Measurements from ENCODE around the gene NOS1AP. TPM values are rescaled to one million over a fixed set of nuclear protein-coding genes. Genes with fewer than 3 reads are reported as not detected.

The NOS1AP gene
- total RNA-seq, 1 donor from 2014 or later, result 0.34 TPM

DNA sequence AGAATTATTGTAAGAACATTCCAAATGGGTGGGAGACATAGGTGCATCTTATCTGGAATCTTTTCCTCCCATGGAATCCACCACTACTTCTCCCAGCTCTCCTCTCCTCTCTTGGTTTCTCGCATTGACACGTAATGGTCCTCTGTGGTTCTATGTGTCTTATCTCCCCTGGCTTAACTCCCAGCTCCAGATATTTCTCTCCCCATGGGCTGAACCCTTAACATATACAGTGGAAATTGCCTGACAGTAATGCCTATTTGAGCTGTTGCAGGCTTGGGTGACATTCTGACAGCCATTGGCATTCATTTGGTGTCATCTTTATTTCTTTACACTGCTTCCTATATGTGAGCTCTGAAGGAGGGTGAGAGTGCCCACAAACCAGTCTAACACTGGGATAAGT is 188.9 kb downstream of the NOS1AP start:
- DNase-seq, result no peak

DNA sequence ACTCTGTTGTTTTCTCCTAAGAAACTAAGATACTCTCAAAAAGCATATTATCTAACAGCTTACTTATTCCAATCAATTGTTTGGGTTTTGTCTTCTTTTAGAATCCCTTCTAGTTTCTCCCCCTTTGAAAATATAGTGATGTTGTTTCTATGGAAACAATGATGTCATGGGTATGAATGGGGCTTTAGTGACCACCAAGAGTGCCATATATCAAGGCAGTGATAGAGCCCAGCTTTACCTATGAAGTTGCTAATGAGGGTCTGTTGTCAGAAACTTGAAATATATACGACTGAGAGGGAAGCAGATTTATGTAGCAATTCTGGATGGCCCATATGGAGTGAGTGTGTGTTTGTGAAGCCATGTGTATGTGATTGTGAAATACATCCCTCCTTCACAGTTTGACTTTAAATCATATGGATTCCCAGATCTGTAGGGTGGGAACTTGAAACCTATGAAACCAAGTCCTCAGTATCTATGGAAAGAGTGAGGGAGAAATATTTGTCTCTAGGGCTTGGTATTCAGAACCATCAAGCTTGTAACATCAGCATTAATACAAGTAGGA is 190.5 kb downstream of the NOS1AP start:
- no peak for DNase-seq

DNA sequence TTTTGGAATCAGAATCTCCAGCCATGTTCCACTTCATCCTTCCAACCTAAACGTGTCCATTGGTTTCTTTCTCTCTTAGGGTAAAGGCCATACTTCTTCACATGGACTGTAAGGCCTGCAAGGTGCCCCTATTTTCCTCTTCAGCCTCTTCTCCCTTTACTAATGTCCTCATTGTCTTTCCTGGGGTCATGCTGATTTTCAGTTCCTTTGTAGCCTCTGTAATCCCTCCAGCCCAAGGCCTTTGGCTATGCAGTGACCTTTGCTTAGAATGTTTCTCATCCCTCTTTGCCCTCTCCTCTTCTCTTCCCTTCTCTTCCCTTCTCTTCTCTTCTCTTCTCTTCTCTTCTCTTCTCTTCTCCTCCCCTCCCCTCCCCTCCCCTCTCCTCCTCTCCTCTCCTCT is 194.6 kb downstream of the NOS1AP start:
- DNase-seq, result no peak

DNA sequence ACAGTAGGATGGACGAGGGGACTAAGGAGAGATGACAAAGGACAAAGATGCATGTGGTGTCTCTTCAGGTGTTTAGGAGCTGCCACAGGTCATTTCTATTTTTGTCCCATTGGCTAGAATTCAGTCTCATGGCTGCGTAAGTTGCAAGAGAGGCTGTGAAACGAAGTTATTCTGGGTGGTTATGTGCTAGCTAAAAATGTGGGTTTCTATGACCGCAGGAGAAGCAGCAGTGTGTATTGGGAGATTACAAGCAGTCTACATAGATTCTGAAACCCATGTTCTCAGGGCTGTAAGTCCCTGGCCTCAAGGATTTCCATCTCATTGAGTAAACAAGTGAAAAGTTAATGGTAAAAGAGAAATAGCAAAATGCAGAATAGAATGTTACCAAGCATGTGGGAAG is 196.5 kb downstream of the NOS1AP start:
- no peak for DNase-seq

DNA sequence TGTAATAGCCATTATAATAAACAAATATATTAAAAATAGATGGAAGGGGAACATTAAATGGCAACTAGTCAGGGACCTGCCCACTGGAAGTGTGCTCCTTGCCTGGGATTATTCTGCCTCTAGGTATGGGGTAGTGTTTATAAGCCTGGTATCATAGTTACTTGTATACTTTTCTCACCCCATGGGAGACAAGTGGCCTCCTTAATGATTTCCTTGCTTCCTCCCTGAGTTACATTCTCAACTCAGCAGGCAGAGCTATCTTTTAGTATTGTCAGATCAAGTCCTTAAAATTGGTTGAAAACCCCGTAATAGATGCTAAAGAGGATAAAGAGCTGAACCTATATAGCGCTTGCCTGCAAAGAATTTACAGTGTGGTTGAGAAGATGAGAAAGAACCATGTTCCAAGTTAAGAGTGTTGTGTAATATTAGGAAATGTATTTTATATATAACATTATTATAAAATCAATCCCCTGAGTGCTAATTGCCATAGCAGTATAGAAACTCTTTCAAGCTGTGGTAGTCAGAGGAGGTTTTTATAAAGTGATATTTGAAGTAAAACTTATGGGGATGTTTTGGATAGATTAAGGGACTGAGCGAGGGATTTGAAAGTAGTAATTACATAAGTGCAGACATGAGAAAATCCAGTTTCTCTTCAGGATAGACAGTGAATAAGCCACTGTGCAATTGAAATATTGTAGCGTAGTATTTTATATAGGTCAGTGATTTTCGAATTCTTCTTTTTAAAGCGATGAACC is 200.7 kb downstream of the NOS1AP start:
- DNase-seq, result no peak

DNA sequence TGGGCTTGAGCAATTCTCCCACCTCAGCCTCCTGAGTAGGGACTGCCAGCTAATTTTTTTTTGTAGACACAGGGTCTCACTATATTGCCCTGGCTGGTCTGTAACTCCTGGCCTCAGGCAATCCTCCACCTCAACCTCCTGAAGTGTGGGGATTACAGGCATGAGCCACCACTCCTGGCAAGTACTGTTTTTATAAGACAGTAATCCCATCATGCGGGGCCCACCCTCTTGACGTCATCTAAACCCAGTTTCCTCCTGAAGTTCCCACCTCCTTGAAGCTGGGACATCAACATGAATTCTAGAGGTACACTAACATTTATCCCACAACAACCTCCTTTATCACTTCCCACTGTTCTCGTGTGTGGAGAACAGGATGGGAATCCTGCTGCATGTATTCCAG is 202.5 kb downstream of the NOS1AP start:
- no peak for DNase-seq

DNA sequence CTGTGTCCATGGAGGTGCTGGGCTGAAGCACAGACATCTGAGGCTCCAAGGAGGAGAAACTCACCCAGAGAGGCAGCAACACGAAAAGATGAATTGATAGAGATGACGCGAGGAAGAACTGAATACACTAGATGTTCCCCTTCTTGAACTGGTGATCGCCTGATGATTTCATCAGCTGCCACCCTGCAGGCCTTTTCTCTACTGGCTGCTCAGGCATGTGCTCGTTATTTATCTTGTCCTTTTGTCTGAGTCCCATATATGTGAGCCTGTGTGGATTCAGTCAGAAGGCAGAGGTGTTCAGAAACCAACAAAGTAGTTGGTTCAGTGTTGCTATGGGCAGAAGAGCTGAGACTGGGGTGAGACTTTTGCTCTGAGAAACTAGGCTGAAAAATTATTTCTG is 202.9 kb downstream of the NOS1AP start:
- DNase-seq, result no peak

DNA sequence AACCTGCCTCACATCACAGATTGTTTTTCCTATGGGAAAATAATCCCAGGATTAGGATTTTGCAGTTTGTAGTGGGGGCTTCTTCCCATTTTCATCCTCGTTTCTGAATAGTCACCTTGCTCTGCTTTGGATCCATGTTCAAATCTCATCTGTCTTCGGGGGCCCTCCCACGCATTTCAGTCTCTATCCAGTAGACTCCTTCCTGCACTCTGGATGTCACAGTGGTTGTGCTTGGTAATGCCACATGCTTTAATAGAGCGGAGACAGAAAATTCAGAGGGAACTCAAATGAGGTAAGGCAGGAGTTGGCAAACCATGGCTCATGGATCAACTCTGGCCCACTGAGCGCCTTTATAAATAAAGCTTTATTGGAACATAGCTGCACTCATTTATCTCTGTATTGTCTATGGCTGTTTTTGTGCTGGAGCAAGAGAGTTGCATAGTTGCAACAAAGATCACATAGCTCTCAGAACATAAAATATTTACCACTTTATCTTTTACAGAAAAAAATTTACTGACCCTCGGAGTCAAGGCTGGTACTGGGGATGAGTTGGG is 206.2 kb downstream of the NOS1AP start:
- DNase-seq, result no peak

DNA sequence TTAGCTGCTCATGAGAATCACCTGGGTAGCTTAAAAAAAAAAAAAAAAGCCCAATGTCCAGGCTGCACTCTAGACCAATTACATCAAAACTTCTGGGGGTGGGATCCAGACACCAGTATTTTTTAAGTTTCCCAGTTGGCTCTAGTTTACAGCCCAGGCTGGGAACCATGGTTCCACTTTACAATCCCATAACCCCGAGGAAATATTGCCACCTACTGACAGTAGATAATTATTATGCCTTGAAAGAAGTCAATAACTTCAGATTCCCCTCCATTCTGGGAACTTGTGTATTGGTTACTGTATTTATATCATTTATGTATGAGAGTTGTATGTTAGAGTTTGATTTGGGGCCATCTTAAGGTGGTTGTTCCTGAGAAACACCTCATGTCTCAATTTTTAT is 207.0 kb downstream of the NOS1AP start:
- DNase-seq, result peak; percentile 67

DNA sequence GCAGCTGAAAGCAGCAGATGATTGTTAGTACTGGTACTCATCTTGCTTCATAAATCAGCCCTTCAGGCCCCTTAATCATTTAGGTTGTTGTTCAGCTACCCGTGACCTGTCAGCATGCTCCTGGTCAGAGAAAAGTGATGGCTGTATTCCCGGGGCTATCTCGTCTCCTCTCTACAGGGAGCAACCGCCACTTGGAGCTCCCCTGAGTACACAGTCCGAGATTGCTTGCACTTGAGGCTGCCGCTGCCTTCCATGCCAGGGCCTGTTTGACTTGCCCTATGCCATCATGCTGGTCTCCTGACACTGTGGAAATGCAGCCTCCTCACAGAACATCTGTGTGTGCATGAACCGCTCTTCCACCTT is 209.6 kb downstream of the NOS1AP start:
- DNase-seq, result no peak

DNA sequence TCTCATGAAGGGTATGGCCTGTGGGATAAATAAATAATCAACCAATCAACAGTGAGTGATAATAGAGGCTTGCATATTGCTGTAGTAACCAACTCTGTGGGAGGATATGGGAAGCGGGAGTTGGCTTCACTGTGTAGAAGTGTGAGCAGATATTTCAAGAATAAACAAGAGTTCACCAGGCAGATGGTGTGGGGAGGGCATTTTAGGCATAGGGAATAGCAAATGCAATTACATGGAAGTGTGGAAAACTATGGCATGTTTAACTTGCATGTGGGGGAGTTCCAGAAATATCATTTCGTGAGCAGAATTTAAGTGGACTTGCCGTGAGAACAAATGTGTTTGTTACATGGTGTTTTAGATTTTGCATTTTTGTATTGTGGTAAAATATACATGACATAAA is 211.9 kb downstream of the NOS1AP start:
- no peak for DNase-seq

DNA sequence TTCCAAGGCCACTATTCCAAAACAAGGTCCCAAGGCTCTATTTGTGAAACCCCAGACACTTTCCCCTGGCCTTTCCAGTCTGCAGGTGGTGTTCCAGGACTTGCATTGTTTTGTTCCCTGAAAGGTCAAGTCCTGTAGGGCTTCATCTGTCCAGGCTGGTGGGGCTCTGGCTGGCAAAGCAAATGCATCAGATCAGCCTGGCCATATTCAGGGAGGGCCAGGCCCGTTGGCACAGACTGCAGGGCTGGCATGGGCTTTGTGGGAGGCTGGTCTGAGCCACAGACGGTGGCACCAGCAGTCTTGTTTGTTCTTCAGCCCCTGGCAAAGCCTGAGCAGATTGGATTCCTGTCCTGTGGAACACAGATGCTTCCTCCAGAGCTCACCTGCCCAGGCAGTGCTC is 214.2 kb downstream of the NOS1AP start:
- DNase-seq, result peak; percentile 16

DNA sequence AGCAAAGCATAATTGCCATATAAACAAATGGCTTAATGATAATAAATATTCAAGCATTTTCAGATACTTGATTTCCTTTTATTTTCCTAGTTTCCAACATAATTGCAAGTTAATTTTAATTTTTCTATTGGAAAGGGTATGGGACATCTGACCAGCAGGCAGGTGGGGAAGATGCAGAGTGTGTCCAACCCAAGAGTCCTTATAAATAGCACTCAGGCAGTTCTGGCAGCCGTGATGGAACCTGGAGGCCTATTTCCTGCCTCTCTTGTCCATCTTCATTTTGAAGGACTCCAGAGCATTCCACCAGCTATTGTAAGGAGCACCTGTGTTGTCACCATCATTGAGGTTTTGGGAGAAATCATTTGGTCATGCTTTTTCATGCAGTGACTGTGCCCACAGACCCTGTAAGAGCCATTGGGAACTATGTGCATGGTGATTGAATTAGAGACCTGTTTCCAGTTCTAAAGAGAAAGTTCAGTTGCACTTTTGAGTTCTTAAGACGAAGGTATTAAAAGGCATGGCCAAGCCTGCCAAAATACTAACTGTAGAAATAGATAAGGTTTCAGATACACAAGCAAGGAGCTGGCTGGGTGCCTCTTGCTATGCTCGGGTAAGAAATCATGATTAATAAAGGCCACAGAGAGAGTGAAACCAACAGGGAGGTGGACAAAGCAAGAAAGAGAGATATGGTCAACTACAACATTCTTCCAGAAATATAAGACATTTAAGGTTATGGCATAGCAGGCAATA is 214.9 kb downstream of the NOS1AP start:
- DNase-seq, result no peak

DNA sequence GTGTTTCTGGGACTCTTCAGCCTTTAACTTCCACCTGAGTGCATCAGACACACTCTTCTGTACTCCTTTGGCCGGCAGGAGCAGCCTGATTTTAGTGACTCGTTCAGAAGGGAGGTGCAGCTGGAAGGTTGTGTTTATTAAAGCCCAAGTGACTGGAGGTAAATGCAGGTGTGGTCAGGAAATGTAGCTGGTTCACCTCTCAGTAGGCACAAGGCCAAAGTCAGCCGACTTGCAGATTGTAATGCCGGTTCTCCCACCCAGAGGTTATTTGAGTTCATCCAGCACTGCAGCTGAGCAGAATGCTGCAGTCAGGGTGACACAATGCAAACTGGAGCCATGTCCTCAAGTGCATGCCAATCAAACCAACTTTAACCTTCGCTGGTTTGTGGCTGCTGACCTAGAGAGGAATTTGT is 215.7 kb downstream of the NOS1AP start:
- DNase-seq, result no peak

DNA sequence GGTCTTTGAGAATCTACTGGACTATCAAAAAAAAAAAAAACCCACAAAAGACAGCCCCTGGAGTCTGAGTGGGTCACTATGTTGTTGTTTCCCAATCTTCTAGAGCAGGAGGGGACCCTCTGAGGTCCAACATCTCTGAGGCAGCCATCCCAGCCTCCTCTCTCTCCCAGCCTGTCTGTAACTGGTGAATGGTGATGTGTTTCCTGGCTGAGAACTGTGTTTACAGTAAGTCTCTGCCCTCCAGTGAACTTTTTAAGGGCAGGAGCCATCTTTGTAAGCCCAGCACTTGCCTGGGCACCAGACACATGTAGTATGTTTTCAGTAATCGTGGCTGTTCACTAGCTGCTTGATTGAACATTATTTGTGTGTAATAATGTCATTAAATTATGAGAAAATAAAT is 221.5 kb downstream of the NOS1AP start:
- no peak for DNase-seq

DNA sequence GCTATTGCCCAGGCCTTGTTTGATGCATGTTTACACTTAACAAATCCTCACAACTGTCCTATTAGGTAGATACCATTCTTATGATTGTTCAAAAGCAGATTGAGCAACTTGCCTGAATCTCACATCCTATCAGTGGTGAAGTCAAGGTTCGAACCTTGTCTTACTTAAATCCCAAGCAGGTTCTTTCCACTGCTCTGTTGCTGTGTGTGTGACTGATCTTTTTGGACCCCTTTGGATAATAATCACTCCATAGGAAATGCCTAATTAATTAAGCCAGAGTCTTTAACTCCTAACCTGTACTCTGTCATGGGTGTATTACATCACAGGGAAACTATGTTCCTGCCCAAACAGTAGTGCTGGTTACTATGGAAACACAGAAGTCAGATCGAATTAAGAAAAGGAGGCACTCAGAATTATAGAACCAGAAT is 222.9 kb downstream of the NOS1AP start:
- peak; percentile 24 for DNase-seq

DNA sequence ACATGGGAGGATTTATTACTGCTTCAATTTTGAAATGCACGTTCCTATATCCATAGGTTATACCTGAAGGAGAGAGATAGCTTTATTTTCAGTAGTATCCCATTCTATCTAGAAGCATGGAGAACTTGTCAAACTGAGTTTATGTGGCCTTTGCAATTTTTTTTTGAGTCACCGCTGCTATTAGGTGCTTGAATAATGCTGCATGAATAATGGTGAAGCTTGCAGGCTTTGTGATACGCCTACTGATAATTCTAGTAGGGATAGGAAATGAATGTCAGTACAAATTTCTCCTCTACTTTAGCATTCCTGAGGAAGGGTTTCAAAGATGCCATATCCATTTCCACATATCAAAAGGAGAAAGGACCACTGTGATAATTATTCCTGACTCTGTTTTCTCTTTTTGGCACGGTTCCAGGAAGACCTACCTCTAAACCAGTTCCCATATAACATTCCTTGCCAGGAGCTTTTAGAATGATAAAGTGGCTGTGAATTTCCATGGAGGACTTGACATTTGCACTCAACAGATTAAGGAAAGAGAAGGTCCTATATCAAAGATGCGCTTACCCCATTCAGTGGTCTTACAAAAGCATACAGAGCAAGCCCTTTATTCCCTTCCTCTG is 223.7 kb downstream of the NOS1AP start:
- DNase-seq, result no peak

DNA sequence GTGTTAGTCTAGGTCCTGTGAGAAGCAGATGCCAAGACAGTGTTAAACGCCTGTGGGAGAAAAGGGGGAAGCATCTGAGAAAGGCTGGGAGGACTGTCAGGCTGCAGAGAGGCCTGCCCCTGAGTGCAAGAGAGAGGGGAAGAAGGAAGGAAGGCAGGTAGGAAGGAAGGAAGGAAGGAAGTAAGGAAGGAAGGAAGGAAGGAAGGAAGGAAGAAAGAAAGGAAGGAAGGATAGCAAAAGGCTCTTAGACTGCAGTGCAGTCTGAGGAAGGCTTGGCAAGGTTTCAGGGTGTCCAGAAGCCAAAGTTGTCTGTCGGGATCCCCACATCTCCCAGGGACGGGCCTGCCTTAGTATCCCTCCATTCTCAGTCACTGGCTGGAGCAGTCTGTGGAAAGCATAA is 224.5 kb downstream of the NOS1AP start:
- DNase-seq, result no peak

DNA sequence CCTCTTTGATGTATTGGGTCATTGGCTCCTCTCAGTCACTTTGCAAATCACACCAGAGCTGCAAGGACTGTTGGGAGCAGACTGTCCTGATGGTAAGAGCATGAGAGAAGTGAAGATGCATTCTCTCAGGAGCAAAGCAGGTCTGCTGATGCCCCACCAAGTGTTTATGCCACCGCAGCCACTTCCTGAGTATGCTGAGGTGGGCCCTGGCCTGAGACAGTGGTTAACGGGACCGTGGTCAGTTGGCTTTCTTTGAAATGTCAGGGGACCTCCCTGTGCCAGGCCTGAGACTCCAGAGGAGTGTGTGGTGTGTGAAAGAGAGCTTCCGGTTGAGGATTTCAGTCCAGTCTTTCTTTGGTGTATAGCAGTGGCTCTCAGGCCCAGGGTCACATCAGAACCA is 227.7 kb downstream of the NOS1AP start:
- no peak for DNase-seq

DNA sequence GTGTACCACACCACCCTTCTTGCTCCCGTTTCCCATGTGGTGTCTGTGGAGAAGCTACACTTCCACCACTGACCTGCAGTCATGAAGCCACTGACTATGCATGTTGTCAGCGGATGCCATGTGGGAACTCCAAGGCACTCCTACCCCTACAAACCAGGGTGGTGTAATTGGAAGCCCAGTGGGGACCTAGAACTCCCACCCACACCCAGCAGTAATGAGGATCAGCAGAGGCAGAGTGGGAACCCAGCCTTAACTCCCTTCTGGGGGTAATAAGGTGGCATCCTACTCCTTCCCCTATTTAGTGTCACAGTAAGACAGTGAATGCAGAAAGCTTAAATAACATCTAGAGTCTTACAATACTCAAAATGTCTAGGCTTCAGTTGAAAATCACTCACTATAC is 228.8 kb downstream of the NOS1AP start:
- DNase-seq, result no peak

DNA sequence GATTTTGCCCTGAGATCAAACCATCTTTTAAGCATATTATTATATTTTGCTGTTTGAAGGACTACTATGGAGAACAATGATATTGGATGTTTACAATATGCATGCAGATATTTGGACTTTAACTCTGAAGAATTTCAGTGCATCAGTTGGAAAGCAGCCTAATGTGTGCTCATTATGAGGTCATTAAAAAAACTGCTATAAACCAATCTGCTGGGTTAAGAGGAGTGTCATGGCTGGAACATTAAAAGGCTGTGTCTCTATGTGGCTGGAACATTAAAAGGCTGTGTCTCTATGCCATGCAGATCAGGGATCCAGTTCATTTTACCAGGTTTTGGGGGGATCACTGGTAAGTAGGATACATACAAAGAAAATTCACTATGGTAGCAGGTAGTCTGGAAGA is 229.5 kb downstream of the NOS1AP start:
- no peak for DNase-seq

DNA sequence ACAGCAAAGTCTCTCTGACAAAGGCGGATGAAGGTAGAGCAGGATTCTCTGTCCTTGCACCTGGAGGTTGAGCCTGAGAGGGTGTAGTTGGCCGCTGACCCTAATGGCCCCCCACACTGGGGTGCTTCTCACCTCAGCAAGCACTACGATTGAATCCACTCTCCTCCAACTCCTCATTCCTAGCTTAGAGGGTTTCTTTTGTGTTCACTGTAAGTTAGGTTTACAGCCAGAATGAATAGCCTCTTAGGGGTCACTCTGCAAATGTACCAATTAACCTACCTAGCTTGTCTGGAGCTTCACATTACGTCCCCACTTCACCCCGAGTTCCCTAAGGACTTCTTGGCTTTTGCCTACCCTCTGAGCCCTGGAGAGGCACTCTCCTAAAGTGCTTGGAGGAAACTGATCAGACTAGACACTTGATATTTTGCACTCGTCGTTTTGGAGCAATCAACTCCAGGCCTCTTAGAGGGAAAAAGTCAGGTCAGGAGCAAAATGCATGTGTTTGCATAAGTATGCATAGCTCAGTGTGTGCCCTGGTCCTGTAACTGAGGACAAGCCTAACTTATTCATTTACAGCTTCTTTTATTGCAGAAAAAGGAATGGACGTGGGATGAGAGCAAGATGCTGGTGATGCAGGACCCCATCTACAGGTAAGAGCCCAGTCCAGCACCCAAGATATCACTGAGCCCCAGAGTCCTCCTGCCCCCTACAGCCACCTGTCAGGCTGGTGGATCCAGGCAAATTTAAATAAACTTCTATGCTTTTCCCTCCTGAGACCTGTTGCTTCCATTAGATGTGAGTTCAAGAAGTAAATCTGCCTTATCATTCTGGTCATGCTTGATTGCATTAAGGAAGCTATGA is 230.8 kb downstream of the NOS1AP start:
- no peak for DNase-seq
